Fibroblast of pulmonary artery (primary cell): Measurements from ENCODE around the gene ATRN.
"Not testable (repeated sequence)": the region's sequence is repeated elsewhere in the genome, so short reads cannot be mapped to it uniquely, and the experiment has no call there.

Experiments
- DNase-seq: peaks from one replicate; pipeline ENCODE4 v3.0.0-alpha.2; 2010; ENCODE audit warnings: low read depth
- H3K4me3 ChIP-seq: replicated peaks from 2 replicates; pipeline ENCODE4 v1.5.1; 2011; ENCODE audit warnings: low read depth, mild to moderate bottlenecking, control low read depth, low read length, moderate library complexity
- TF ChIP-seq, protein P1 (sequence below): IDR thresholded peaks from 2 replicates; pipeline ENCODE4 v1.5.1; 2011; ENCODE audit warnings: mild to moderate bottlenecking, control low read depth, low read length, inconsistent platforms; ENCODE audit errors: missing control alignments

ATRN gene

DNA sequence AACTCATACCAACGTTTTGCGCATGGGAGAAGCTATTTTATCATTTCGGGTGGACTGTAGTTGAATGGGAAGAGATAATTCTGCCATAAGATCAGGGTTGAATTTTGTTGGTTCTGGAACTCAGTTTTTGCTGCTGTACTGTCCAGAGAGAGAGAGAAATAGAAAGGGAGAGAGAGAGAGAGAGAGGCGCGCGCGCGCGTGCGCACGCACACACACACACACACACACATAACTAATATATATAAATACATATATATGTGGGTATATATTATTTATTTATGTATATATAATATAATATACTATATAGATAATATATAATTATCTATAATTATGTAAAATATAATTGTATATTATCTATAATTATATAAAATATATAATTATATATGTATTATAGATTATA is 21.9 kb downstream of the ATRN start:
- TF ChIP-seq, protein P1, sequence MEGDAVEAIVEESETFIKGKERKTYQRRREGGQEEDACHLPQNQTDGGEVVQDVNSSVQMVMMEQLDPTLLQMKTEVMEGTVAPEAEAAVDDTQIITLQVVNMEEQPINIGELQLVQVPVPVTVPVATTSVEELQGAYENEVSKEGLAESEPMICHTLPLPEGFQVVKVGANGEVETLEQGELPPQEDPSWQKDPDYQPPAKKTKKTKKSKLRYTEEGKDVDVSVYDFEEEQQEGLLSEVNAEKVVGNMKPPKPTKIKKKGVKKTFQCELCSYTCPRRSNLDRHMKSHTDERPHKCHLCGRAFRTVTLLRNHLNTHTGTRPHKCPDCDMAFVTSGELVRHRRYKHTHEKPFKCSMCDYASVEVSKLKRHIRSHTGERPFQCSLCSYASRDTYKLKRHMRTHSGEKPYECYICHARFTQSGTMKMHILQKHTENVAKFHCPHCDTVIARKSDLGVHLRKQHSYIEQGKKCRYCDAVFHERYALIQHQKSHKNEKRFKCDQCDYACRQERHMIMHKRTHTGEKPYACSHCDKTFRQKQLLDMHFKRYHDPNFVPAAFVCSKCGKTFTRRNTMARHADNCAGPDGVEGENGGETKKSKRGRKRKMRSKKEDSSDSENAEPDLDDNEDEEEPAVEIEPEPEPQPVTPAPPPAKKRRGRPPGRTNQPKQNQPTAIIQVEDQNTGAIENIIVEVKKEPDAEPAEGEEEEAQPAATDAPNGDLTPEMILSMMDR = no peak
- no peak overlapping the region for H3K4me3 ChIP-seq
- DNase-seq = no peak

DNA sequence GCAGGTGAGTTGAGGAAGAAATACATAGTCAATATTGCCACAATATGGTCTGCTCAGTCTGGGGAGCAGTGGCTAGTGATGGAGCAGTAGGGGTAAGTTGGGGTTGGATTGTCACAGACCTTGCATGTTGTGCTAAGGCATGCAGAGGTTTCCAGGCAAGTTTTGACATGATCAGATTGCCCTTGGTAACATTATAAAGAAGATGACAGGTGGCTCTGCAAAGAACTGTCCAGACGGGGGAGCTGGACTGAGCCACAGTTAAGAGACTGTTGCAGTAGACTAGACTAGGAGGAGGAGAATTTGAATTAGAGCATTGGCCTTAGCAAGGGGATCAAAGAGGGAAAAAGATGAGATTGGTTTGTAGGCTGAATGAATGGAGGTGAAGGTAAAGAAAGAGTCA is 23.4 kb downstream of the ATRN start:
- no peak overlapping the region for H3K4me3 ChIP-seq
- no peak for DNase-seq
- TF ChIP-seq, protein P1 = no peak

DNA sequence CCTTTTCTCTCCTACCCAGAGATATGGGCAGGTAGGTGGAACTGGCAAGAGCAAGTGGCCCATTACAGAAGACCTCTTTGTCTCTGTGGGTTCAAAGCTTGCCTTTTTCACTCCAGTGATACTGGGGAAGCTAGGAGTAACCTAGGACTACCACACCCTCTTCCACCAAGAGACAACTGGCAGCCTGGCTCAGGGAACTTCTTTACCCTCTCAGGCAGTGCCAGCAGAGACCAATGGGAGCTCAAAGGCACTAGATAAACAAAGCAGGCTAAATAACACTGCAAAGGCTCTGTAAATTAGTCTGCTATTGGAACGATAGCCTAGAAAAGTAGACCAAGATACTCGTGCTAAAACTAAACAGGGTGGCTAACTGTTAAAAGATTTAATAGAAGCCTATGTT is 32.1 kb downstream of the ATRN start:
- TF ChIP-seq, protein P1 = no peak

DNA sequence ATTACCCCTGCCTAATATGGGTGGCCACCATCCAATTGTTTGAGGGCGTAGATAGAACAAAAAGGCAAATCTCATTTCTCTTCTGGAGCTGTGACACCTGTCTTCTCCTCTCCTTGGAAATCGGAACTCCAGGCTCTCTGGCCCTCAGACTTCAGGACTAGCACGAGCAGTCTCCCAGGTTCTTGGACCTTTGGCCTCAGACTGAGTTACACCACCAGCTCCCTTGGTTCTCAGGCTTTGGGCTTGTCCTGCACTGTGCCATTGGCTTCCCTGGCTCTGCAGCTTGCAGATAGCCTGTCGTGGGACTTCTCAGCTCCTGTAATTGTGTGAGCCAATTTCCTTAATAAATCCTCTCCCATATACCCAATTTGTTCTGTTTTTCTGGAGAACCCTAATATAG is 34.3 kb downstream of the ATRN start:
- TF ChIP-seq, protein P1 = no peak
- H3K4me3 ChIP-seq = no peak overlapping the region
- DNase-seq = no peak

More for the DNA sequence above, 32.1 kb downstream of the ATRN start:
- no peak for DNase-seq
- H3K4me3 ChIP-seq = no peak overlapping the region

DNA sequence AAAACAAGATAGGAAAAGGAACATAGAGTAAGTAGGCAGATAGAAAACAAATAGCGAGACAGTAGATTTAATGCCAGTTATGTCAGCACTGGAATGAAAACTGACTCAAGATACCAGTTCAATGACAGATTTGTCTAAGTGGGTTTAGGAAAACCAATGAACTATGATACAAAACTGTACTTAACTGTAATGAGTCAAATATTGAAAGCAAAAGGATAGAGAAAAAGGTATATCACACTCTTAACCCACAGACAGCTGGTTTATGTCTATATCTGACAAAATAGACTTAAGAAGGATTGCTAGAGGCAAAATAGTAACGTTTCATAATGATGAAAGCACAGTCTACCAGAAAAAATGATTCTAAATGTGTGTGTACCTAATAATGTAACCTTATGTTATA is 38.2 kb downstream of the ATRN start:
- no peak overlapping the region for H3K4me3 ChIP-seq
- DNase-seq = no peak
- TF ChIP-seq, protein P1 = no peak

DNA sequence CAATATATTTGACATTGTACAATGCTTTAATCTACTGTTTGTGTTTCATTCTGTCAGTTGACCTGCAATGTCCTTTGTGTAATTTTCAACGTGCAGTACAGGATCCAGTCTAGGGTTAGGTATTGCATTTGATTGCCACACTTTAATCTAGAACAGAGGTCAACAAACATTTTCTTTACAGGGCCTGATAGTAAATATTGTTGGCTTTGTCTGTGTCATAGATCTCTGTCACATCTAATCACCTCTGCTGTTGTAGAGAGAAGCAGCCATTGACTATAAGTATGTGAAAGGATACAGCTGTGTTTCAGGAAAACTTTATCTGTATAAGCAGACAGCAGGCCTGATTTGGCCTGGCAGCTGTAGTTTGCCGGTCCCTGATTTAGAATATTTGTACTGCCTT is 39.3 kb downstream of the ATRN start:
- H3K4me3 ChIP-seq = no peak overlapping the region
- no peak for DNase-seq
- TF ChIP-seq, protein P1 = no peak

DNA sequence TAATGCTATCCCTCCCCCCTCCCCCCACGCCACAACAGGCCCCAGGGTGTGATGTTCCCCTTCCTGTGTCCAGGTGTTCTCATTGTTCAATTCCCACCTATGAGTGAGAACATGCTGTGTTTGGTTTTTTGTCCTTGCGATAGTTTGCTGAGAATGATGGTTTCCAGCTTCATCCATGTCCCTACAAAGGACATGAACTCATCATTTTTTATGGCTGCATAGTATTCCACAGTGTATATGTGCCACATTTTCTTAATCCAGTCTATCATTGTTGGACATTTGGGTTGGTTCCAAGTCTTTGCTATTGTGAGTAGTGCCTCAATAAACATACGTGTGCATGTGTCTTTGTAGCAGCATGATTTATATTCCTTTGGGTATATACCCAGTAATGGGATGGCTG is 41.4 kb downstream of the ATRN start:
- H3K4me3 ChIP-seq, DNase-seq: not testable (repeated sequence)

DNA sequence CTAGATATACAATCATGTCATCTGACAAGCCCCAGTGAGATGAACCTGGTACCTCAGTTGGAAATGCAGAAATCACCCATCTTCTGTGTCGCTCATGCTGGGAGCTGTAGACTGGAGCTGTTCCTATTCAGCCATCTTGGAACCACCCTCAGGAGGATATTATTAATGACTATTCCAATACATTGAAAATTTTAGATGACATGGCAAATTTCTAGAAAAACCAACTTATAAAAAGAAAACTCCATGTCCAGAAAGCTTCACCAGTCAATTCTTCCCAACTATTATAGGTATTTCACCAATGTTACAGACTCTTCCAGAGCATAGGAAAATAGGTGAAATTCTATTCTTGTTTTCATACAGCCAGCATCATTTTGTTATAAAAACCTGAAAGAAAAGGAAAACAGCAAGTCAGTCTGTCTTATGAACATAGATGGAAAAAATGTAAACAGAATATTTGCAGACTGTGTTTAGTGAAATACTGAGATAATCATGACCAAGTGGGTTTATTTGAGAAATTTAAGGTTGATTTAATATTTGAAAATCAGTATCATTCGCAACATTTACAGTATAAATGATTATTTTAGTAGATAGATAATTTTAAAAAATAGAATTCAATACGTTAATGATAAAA is 43.3 kb downstream of the ATRN start:
- H3K4me3 ChIP-seq = no peak overlapping the region
- no peak for DNase-seq
- TF ChIP-seq, protein P1 = no peak
